CD4-positive, alpha-beta T cell (primary cell): Measurements from ENCODE around the gene RSU1. TPM values are rescaled to one million over a fixed set of nuclear protein-coding genes. Genes with fewer than 3 reads are reported as not detected.

Source experiments
- ATAC-seq: fragments of 200-7000 bp; cut with Tn5 transposase; one replicate; pipeline ENCODE4 v1.10.0; 2022; ENCODE audit warnings: mild to moderate bottlenecking; ENCODE audit not compliant: poor library complexity
- CTCF ChIA-PET: fragments of 350-600 bp; sonication (Branson Sonifier 250); formaldehyde crosslinking; loops from one replicate; lab custom pipeline; 2021; ENCODE audit warnings: antibody characterized with exemption, inconsistent platforms; lab: Charles Lee
- POLR2A ChIA-PET: fragments of 350-600 bp; sonication (Branson Sonifier 250); formaldehyde crosslinking; loops from one replicate; lab custom pipeline; 2021; ENCODE audit warnings: antibody characterized with exemption, inconsistent platforms; lab: Charles Lee
- DNase-seq, 14 experiments: peaks; one replicate each; pipeline ENCODE4 v3.0.0-alpha.2; 2013 to 2020; ENCODE audit warnings: mixed read lengths in 2 of 14
- H3K27ac ChIP-seq, 2 donors: one replicate each; pipeline versions ENCODE4 v1.5.1 to v1.7.0; 2013; ENCODE audit warnings: low read length in 2 of 2, low read depth in 1 of 2, mild to moderate bottlenecking in 1 of 2
- H3K27me3 ChIP-seq, 2 experiments: 1 replicate in 1 of 2; 2 replicates in 1 of 2; pipeline versions ENCODE4 v1.6.1 to v1.7.0; 2013; ENCODE audit warnings: low read length in 2 of 2, control low read depth in 1 of 2, mild to moderate bottlenecking in 1 of 2, moderate library complexity in 1 of 2; ENCODE audit not compliant: insufficient read depth in 2 of 2, control insufficient read depth in 1 of 2
- H3K36me3 ChIP-seq: one replicate; pipeline ENCODE4 v1.6.1; 2013; ENCODE audit warnings: low read length, control low read depth; ENCODE audit not compliant: insufficient read depth
- H3K4me1 ChIP-seq: one replicate; pipeline ENCODE4 v1.6.1; 2013; ENCODE audit warnings: low read length, control low read depth; ENCODE audit not compliant: insufficient read depth
- H3K4me3 ChIP-seq: one replicate; pipeline ENCODE4 v1.5.1; 2013; ENCODE audit warnings: mild to moderate bottlenecking, low read length, moderate library complexity
- H3K9me3 ChIP-seq, 2 experiments: 1 replicate in 1 of 2; 2 replicates in 1 of 2; pipeline versions ENCODE4 v1.6.1 to v1.7.0; 2013; ENCODE audit warnings: low read length in 2 of 2, mild to moderate bottlenecking in 2 of 2, control low read depth in 1 of 2, moderate library complexity in 1 of 2; ENCODE audit not compliant: control insufficient read depth in 1 of 2, insufficient read depth in 1 of 2
- H3K27ac Mint-ChIP-seq: one replicate; pipeline ENCODE4 v1.8.0; 2020; ENCODE audit warnings: mixed read lengths
- H3K27me3 Mint-ChIP-seq: one replicate; pipeline ENCODE4 v1.8.0; 2021; ENCODE audit warnings: mixed read lengths
- H3K36me3 Mint-ChIP-seq: one replicate; pipeline ENCODE4 v1.8.0; 2021; ENCODE audit warnings: low read depth, mixed read lengths
- H3K4me1 Mint-ChIP-seq: one replicate; pipeline ENCODE4 v1.8.0; 2021; ENCODE audit warnings: low read depth, mixed read lengths
- H3K4me3 Mint-ChIP-seq: one replicate; pipeline ENCODE4 v1.8.0; 2020; ENCODE audit warnings: mild to moderate bottlenecking, mixed read lengths
- H3K9me3 Mint-ChIP-seq: one replicate; pipeline ENCODE4 v1.8.0; 2020; ENCODE audit warnings: mixed read lengths
- CTCF ChIP-seq: fragments of 200-600 bp; IDR thresholded peaks from one replicate; pipeline ENCODE4 v1.8.0; 2022; ENCODE audit warnings: antibody characterized with exemption, mild to moderate bottlenecking
- intact Hi-C, 2 experiments: fragments of 100-400 bp; cut with DNase I in 1 of 2; cut with micrococcal nuclease in 1 of 2; formaldehyde crosslinking; loops; one replicate each; pipeline versions ENCODE4 v1.15.1 to v1.9.0; 2023 to 2025; cut with DNase I, micrococcal nuclease
- total RNA-seq, 174 experiments: library from RNA in 2 of 174; stranded (reverse) in 2 of 174; gene quantifications; one replicate each; pipeline ENCODE4 v1.2.3 and lab custom pipeline; 2021 to 2026

RSU1 gene
- total RNA-seq, 2 experiments from 2014 or later = 26.2 to 28.8 TPM

- Mint-ChIP-seq H3K4me1 (no peaks in the 10 kb centered on the region), H3K4me3 (no peak overlapping the region), H3K27ac (no peak overlapping the region), H3K9me3 (no peaks in the 10 kb centered on the region), H3K36me3 (no peaks in the 10 kb centered on the region), H3K27me3 (peaks cover 41% of the 10 kb centered on the region)
- Histone ChIP-seq H3K27me3 (peaks cover 2 to 6% of the 10 kb centered on the region in 2 experiments), H3K36me3 (no peaks in the 10 kb centered on the region), H3K9me3 (no peaks in the 10 kb centered on the region), H3K4me1 (no peaks in the 10 kb centered on the region), H3K27ac (no peak overlapping the region), H3K4me3 (no peak overlapping the region)
- CTCF ChIA-PET = no interaction called here
- DNase-seq (no peak), ATAC-seq (no peak)
- intact Hi-C loops = no loop called here
- TF ChIP-seq CTCF = no peak
- POLR2A ChIA-PET = no interaction called here
Observed at GRCh38 chr10:16566202-16566805, 250.9 kb downstream of the RSU1 start.

- intact Hi-C loops = no loop called here
- H3K27ac ChIP-seq = no peak overlapping the region
- H3K27me3 ChIP-seq = peaks cover 2 to 6% of the 10 kb centered on the region in 2 experiments
- ATAC-seq = no peak
- no peak overlapping the region for H3K4me3 ChIP-seq
- Mint-ChIP-seq H3K9me3 (no peaks in the 10 kb centered on the region), H3K4me1 (no peaks in the 10 kb centered on the region), H3K27me3 (peaks cover 40% of the 10 kb centered on the region), H3K27ac (no peak overlapping the region), H3K4me3 (no peak overlapping the region), H3K36me3 (no peaks in the 10 kb centered on the region)
- no peaks in the 10 kb centered on the region for H3K9me3 ChIP-seq
- ChIA-PET CTCF (no interaction called here), POLR2A (no interaction called here)
- H3K4me1 ChIP-seq = no peaks in the 10 kb centered on the region
- H3K36me3 ChIP-seq = no peaks in the 10 kb centered on the region
- no peak for DNase-seq
- TF ChIP-seq CTCF = no peak
Observed at GRCh38 chr10:16565604-16566003, 251.6 kb downstream of the RSU1 start.

GRCh38 chr10:16562891-16563290 lies 254.3 kb downstream of the RSU1 start:
- Histone ChIP-seq H3K27me3 (peaks cover 9 to 10% of the 10 kb centered on the region in 2 experiments), H3K36me3 (no peaks in the 10 kb centered on the region), H3K27ac (no peak overlapping the region), H3K9me3 (peaks cover 0 to 5% of the 10 kb centered on the region in 2 experiments), H3K4me3 (no peak overlapping the region), H3K4me1 (no peaks in the 10 kb centered on the region)
- DNase-seq (no peak), ATAC-seq (no peak)
- H3K4me3 Mint-ChIP-seq = no peak overlapping the region
- no peaks in the 10 kb centered on the region for H3K36me3 Mint-ChIP-seq
- CTCF ChIA-PET = interaction anchor here (0.6 kb wide), 1 partner anchor 640 kb away, joined by 3 read pairs; no protein-coding TSS in a partner anchor
- intact Hi-C loops = no loop called here
- no peaks in the 10 kb centered on the region for H3K4me1 Mint-ChIP-seq
- TF ChIP-seq CTCF = no peak
- POLR2A ChIA-PET = no interaction called here
- peaks cover 55% of the 10 kb centered on the region for H3K27me3 Mint-ChIP-seq
- H3K27ac Mint-ChIP-seq = no peak overlapping the region
- H3K9me3 Mint-ChIP-seq = peaks cover 2% of the 10 kb centered on the region
